ENCODE results near the gene C20orf202.

GRCh38 chr20:1207293-1207878, 4.1 kb downstream of the C20orf202 start:
- TF ChIP-seq ZNF214 (tag by site-specific recombination; IDR thresholded peaks at IDR 0.05; ENCODE audit: borderline replicate concordance) (no peak), CTCF (tag by site-specific recombination; IDR thresholded peaks at IDR 0.05) (no peak), YY2 (tag by site-specific recombination; IDR thresholded peaks at IDR 0.05) (no peak), SETDB1 (IDR thresholded peaks at IDR 0.05; ENCODE audit: insufficient read length, low read length) (no peak)

Measured in HEK293 (cell line).